GDM1 (cell line): ENCODE data around the gene DLG2.
"Not testable (repeated sequence)": the region's sequence is repeated elsewhere in the genome, so short reads cannot be mapped to it uniquely, and the experiment has no call there.

Source experiments
- DNase-seq: peaks from one replicate; lab custom pipeline; 2025; lab: John Stamatoyannopoulos, UW

DLG2 gene

DNA sequence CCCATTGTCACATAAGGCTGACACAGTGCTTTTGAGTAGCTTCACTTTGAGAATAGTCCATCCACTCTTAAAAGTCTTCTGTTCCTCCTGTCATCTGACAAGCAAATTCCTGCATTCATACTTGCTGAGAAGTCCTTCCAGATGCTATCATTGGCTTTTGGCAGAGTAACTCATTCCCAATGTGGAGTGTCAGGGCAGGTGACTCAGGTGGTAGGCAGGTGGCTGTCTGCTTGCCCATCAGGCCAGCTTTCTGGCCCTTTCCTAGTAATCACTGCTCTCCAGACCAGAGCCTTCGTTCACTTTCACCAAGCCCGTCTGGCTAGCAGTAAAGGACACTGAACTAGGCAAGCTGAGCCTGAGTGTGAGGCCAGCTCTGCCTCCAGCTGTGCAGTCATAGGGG lies 2178.5 kb downstream of the DLG2 start:
- no peak for DNase-seq

DNA sequence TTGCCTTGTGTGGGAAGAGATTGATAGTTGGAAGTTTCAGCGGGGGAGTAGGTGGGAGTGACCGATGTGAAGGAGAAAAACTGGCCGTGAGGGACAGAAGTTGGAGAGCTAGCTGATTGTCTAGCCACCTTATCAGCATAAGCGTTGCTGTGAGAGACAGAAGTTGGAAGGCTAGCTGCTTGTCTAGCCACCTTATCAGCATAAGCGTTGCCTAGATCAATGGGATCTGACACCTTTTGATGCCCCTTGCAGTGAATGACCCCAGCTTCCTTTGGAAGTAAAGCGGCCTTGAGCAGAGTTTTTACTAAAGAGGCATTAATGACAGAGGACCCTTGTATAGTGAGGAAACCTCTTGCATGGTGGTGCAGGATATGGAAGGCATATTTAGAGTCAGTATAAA lies 2183.3 kb downstream of the DLG2 start:
- not testable (repeated sequence) for DNase-seq

DNA sequence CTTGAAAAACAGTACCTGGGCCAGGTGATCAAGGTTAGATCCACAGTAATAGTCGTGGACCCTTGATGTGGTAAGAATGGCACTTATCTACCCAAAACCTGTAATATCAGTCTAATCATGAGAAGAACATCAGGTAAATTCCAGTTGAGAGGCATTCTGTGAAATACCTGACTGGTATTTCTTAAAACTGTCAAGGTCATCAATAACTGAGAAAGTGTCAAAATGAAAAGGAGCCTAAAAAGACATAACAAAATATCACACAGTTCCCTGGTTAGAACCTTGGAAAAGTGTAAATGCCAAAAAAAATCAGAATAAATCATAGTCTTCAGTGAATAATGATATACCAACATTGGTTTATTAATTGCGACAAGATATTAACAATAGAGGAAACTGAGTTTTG lies 2185.5 kb downstream of the DLG2 start:
- DNase-seq: no peak

DNA sequence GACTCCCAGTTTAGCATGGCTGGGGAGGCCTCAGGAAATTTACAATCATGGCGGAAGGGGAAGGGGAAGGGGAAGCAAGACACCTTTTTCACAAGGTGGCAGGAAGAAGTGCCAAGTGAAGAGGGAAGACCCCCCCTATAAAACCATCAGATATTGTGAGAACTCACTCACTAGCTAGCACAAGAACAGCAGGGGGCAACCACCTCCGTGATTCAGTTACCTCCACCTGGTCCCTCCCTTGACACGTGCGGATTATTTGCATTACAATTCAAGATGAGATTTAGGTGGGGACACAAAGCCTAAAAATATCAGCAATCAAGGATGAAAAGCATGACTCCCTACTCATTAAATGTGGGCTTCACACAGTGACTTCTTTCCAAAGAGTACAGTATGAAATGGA lies 2186.0 kb downstream of the DLG2 start:
- DNase-seq: no peak

DNA sequence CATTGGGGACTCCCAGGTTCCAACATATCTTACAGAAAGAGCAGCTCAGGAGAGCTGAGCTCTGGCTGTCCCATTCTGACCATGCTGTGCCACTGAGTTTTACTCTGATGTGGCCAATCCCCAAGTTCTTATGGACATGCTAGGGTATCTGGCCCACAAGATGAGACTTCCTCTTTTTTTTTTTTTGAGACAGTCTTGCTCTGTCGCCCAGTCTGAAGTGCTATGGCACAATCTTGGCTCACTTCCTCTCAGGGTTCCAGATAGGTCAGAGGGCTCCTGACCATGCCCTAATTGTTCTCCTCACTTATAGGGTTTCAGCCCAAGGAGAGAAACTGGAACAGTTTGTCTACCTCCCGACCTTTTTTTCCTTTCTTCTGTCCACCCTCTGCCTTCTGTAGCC lies 2188.7 kb downstream of the DLG2 start:
- no peak for DNase-seq

GRCh38 chr11:83437939-83438338 lies 2189.2 kb downstream of the DLG2 start:
- DNase-seq: no peak

DNA sequence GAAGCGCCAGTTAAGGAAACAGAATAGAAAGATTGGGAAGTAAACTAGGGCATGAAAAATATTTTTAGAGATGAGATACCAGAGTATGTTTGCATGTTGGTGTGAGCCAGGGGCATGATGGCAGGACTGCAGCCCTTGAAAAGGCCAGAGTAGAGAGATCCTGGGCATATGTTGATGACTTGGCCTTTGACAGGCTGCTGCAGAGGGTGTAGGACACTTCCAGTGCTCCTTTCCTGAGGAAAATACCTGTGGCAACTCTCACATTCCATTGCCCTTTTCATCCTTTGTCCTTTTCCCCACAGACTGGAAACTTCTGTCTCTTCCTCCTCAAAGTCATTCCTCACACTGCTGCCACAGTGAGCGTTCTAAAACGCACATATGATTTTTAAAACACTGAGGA lies 2190.3 kb downstream of the DLG2 start:
- DNase-seq: no peak

DNA sequence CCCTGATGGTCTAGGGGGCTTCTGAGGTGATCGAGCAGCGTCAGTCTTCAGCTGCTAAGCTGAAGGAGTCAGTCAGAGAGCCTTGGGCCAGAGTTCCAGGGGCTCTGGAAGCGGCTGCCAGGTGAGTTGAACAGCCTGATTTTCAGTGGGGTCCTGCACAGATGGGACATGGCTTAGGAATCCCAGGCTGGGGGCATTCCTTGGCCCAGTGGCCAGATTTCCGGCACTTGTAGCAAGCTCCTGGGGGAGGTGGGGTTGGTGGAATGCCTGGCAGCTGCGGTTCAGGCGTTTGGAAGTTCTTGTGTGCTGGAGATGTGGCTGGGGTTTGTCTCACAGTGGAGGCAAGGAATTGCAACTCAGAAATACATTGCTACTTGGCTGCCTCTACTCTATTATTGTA lies 2192.3 kb downstream of the DLG2 start:
- DNase-seq: not testable (repeated sequence)

DNA sequence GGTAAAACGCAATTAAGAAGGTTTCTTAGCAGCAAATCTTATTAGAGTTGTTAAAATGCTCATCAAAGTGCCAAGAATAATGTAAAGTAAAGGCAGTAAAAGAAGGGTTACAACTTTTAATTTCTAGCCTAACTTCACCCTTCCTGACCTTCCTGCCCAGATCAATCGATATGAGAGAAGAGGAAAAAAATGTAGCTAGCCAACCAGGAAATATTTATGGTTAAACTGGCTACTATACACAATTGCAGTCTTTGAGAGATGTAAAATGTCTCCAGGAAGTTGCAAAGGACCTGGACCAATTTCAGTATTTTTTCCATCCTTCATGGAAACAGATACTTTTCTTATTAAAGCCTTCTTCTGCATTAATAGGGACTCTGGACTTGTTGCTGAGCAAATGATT lies 2199.2 kb downstream of the DLG2 start:
- no peak for DNase-seq

- DNase-seq: no peak
Observed at GRCh38 chr11:83427501-83427900, 2199.6 kb downstream of the DLG2 start.

DNA sequence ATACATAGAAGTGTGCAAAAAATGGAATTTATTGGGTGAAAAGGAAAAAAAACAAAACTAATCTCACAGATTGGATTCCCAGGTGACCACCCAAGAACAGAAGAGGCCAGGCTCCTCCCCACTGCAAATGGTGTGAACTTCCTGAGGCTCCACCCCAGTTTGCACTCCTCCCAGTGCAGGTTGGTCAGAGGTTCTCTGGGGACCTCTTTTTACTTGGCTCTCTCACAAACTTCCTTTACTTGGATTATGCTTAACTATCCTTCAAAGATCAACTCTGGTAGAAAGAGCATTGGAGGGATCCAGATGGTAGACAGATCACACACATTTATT lies 2202.0 kb downstream of the DLG2 start:
- no peak for DNase-seq

DNA sequence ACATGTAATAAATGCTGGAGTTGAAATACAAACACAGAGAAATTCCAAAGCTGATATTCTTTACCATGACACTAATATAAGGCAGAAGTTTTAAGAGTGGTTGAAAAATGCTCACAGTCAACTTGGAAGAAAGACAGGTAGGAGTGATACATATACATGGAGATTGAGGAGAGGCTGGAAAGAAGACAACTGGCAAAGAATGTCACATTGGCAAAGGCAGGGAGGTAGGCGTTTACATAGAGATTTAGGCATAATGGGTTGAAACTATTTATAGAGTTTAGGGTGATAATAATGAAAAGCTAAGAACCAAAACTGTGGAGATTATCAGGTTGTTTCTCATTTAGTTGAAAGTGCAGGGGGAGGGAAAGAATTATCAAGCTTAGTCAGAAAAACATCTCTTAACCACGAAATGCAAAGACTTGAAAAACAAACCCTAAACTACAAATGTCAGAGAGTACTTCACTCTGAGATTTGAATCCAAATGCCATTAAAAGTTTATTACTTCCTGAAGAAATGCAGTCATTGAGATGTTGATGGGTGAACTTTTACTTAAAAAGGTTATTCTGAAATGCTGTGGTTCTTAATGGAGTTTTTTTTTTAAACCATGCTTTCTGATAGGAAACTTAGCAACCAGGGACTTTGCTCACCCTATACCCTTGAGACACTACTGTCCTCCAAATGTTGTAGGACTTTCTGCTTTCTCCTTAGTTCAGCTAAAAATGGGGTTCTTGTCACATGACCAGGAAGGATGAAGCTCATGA lies 2202.6 kb downstream of the DLG2 start:
- DNase-seq: no peak

- DNase-seq: not testable (repeated sequence)
Observed at GRCh38 chr11:83422641-83423040, 2204.5 kb downstream of the DLG2 start.

DNA sequence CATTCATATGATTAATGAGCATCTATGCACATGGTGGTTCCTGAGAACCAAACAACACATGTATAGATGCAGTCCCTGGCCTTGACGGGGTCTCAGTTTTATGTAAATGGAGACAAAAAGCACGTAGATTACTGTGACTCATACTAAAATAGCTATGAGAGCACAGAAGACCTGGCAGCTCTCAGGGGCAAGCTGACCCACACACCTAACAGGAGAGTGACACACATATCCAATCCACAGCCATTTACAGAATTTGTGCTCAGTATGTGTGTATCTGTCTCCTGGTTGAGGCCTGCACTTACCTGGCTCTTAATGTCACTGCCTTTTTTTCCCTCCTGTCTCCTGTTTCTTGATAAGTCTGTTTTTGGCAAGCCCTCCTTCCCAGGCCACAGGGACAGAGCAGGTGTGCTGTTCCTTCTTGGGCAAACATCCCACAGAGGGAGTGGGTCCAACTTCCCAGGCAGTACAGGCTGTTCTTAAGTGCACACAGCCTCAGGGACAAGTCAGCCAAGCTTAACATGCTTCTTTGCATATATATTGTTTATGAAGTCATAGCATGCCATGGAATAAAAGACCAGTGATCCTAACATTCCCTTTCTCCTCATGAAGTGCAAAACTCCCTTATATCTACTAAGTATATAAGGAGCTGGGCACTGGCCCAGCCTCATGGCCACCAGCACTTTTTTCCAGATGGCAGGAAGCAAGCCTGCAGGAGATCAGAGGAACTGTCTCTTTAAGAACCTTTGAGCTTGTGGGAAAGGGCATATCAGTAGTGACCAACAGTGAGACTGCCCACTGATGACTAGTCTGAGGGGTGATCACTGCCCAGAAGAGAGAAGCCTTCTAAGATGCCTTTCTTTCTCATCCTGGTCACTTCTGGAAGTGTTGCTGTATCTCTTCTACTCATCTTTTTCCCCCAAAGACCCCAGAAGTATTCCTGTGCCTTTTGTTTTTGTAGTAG lies 2216.3 kb downstream of the DLG2 start:
- DNase-seq: no peak

DNA sequence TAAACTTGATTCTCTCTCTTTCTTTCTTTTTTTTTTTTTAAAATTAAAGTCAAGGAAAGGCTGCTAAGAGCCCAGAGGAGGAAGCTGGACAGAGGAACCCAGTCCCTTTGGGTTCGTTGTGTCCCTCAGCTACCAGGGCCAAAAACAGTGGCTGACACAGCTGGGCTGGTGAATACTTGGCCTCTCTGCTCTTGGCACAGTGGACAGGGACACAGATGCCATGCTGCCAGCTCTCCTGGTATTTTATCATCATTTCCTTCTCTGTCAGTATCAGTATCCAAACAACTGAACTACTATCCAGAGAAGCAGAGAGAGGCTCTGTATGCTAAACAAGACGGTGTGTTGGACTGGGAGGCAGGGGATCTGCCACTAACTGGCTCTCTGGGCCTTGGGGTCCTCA lies 2217.3 kb downstream of the DLG2 start:
- no peak for DNase-seq

- no peak for DNase-seq
Observed at GRCh38 chr11:83409476-83409875, 2217.7 kb downstream of the DLG2 start.

DNA sequence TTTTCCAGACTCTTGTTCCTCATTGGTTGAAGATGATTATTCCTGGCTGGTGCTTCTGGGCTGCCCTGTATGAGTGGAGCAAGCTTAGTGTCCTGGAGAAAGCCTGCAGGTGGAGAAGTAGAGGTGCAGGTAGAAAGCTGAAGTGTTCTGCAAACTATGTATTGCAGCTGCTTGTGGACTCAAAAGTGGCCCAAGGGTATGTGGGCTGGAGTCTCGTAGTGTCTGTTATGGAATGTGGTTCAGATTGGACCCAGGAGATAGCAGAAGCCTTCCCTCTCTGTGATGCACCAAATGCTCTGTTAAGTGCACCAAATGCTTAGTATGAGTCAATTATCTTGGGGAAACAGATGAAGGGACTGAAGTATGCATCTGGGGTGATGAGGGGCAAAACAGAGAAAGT lies 2218.2 kb downstream of the DLG2 start:
- no peak for DNase-seq
